NCI-H510A (cell line): ENCODE measurements around the gene ADARB1.

Source experiments
- DNase-seq: peaks from one replicate; lab custom pipeline; 2025; lab: John Stamatoyannopoulos, UW

ADARB1 gene

GRCh38 chr21:45172420-45172819 lies 98.0 kb downstream of the ADARB1 start:
- DNase-seq: no peak

GRCh38 chr21:45175326-45176095 lies 101.1 kb downstream of the ADARB1 start:
- no peak for DNase-seq

- no peak for DNase-seq
Observed at GRCh38 chr21:45176141-45176540, 101.8 kb downstream of the ADARB1 start.

GRCh38 chr21:45177039-45177438 lies 102.7 kb downstream of the ADARB1 start:
- DNase-seq: no peak

- no peak for DNase-seq
Observed at GRCh38 chr21:45178070-45178608, 103.8 kb downstream of the ADARB1 start.

GRCh38 chr21:45178971-45179370 lies 104.6 kb downstream of the ADARB1 start:
- no peak for DNase-seq

GRCh38 chr21:45179568-45180245 lies 105.3 kb downstream of the ADARB1 start:
- no peak for DNase-seq

- DNase-seq: no peak
Observed at GRCh38 chr21:45180246-45180599, 105.8 kb downstream of the ADARB1 start.

- no peak for DNase-seq
Observed at GRCh38 chr21:45182958-45183357, 108.6 kb downstream of the ADARB1 start.

- DNase-seq: no peak
Observed at GRCh38 chr21:45183852-45184251, 109.5 kb downstream of the ADARB1 start.

- DNase-seq: no peak
Observed at GRCh38 chr21:45184869-45185268, 110.5 kb downstream of the ADARB1 start.

- DNase-seq: no peak
Observed at GRCh38 chr21:45186709-45187108, 112.3 kb downstream of the ADARB1 start.

GRCh38 chr21:45187646-45188045 lies 113.3 kb downstream of the ADARB1 start:
- DNase-seq: no peak

- no peak for DNase-seq
Observed at GRCh38 chr21:45190013-45190412, 115.6 kb downstream of the ADARB1 start.

- DNase-seq: no peak
Observed at GRCh38 chr21:45192332-45192731, 118.0 kb downstream of the ADARB1 start.

- DNase-seq: no peak
Observed at GRCh38 chr21:45196620-45197019, 122.2 kb downstream of the ADARB1 start.

- no peak for DNase-seq
Observed at GRCh38 chr21:45199201-45199600, 124.8 kb downstream of the ADARB1 start.

- DNase-seq: no peak
Observed at GRCh38 chr21:45200031-45200430, 125.7 kb downstream of the ADARB1 start.

- no peak for DNase-seq
Observed at GRCh38 chr21:45200581-45201296, 126.4 kb downstream of the ADARB1 start.

- DNase-seq: no peak
Observed at GRCh38 chr21:45202344-45202743, 128.0 kb downstream of the ADARB1 start.

GRCh38 chr21:45202889-45203288 lies 128.5 kb downstream of the ADARB1 start:
- DNase-seq: no peak

- no peak for DNase-seq
Observed at GRCh38 chr21:45203983-45204382, 129.6 kb downstream of the ADARB1 start.

GRCh38 chr21:45204395-45204794 lies 130.0 kb downstream of the ADARB1 start:
- DNase-seq: no peak
